Transverse colon (tissue), 4 donors: ENCODE data around the gene RALGAPA2.

Source experiments
- POLR2AphosphoS5 ChIP-seq, 3 donors: sonication (generic); formaldehyde crosslinking; IDR thresholded peaks; one replicate each; pipeline ENCODE4 v1.6.1; 2016; ENCODE audit warnings: antibody characterized with exemption in 3 of 3
- TF ChIP-seq, protein P1 (sequence below), 5 experiments: fragments of 200-600 bp in 3 of 5; fragments of 450-650 bp in 2 of 5; sonication (generic) in 3 of 5; IDR thresholded peaks; 1 replicate in 2 of 5; 2 replicates in 3 of 5; pipeline ENCODE4 v1.5.1; 2016 to 2017; ENCODE audit warnings: antibody characterized with exemption in 5 of 5, inconsistent platforms in 3 of 5, mild to moderate bottlenecking in 2 of 5, moderate library complexity in 1 of 5

GRCh38 chr20:20687319-20687718 lies 25.1 kb downstream of the RALGAPA2 start:
- TF ChIP-seq, protein P1, sequence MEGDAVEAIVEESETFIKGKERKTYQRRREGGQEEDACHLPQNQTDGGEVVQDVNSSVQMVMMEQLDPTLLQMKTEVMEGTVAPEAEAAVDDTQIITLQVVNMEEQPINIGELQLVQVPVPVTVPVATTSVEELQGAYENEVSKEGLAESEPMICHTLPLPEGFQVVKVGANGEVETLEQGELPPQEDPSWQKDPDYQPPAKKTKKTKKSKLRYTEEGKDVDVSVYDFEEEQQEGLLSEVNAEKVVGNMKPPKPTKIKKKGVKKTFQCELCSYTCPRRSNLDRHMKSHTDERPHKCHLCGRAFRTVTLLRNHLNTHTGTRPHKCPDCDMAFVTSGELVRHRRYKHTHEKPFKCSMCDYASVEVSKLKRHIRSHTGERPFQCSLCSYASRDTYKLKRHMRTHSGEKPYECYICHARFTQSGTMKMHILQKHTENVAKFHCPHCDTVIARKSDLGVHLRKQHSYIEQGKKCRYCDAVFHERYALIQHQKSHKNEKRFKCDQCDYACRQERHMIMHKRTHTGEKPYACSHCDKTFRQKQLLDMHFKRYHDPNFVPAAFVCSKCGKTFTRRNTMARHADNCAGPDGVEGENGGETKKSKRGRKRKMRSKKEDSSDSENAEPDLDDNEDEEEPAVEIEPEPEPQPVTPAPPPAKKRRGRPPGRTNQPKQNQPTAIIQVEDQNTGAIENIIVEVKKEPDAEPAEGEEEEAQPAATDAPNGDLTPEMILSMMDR (IDR thresholded peaks at IDR 0.05): no peak
- TF ChIP-seq POLR2AphosphoS5 (IDR thresholded peaks at IDR 0.05): no peak
